MM.1S (cell line): ENCODE measurements around the gene SLC39A6.

Source experiments
- DNase-seq: peaks from one replicate; pipeline ENCODE4 v3.0.0-alpha.2; 2015
- H2AFZ ChIP-seq: fragments of 300-600 bp; sonication (generic); 2 replicates; pipeline ENCODE4 v1.6.0; 2016; ENCODE audit warnings: antibody characterized with exemption, low read length
- H3F3A ChIP-seq: fragments of 300-600 bp; sonication (generic); 2 replicates; pipeline ENCODE4 v1.6.1; 2016; ENCODE audit warnings: mild to moderate bottlenecking, antibody characterized with exemption, low read length, moderate library complexity, mixed read lengths; ENCODE audit not compliant: insufficient read depth
- H3K27ac ChIP-seq: fragments of 300-600 bp; sonication (generic); 2 replicates; pipeline ENCODE4 v1.5.1; 2016; ENCODE audit warnings: mild to moderate bottlenecking, low read length
- H3K27me3 ChIP-seq: fragments of 300-600 bp; sonication (generic); replicated peaks from 2 replicates; pipeline ENCODE4 v1.6.0; 2016; ENCODE audit warnings: low read length; ENCODE audit not compliant: insufficient read depth
- H3K36me3 ChIP-seq: fragments of 300-600 bp; sonication (generic); replicated peaks from 2 replicates; pipeline ENCODE4 v1.6.1; 2016; ENCODE audit warnings: mild to moderate bottlenecking, low read length, mixed read lengths; ENCODE audit not compliant: insufficient read depth
- H3K4me1 ChIP-seq: fragments of 300-600 bp; sonication (generic); 2 replicates; pipeline ENCODE4 v1.6.1; 2016; ENCODE audit warnings: low read length, mixed read lengths
- H3K4me2 ChIP-seq: fragments of 300-600 bp; sonication (generic); 2 replicates; pipeline ENCODE4 v1.6.0; 2016; ENCODE audit warnings: low read depth, low read length
- H3K4me3 ChIP-seq: fragments of 300-600 bp; sonication (generic); 2 replicates; pipeline ENCODE4 v1.5.1; 2016; ENCODE audit warnings: low read length, mixed read lengths
- H3K79me2 ChIP-seq: fragments of 300-600 bp; sonication (generic); 2 replicates; pipeline ENCODE4 v1.6.1; 2016; ENCODE audit warnings: mixed run types, low read length, mixed read lengths
- H3K9ac ChIP-seq: fragments of 300-600 bp; sonication (generic); 2 replicates; pipeline ENCODE4 v1.6.1; 2016; ENCODE audit warnings: low read length, mixed read lengths
- H3K9me2 ChIP-seq: fragments of 300-600 bp; sonication (generic); replicated peaks from 2 replicates; pipeline ENCODE4 v1.6.1; 2016; ENCODE audit warnings: mild to moderate bottlenecking, low read length, mixed read lengths; ENCODE audit not compliant: insufficient read depth
- H3K9me3 ChIP-seq: fragments of 300-600 bp; sonication (generic); replicated peaks from 2 replicates; pipeline ENCODE4 v1.6.1; 2016; ENCODE audit warnings: mild to moderate bottlenecking, low read length, mixed read lengths; ENCODE audit not compliant: insufficient read depth
- H4K20me1 ChIP-seq: fragments of 300-600 bp; sonication (generic); 2 replicates; pipeline ENCODE4 v1.6.1; 2016; ENCODE audit warnings: mild to moderate bottlenecking, low read length, moderate library complexity, mixed read lengths; ENCODE audit not compliant: insufficient read depth
- EZH2 ChIP-seq: fragments of 300-600 bp; sonication (generic); optimal IDR thresholded peaks from 2 replicates; pipeline ENCODE3; 2017; ENCODE audit warnings: low read depth, mild to moderate bottlenecking, antibody characterized with exemption, low read length, mixed read lengths
- EZH2phosphoT487 ChIP-seq: fragments of 300-600 bp; sonication (generic); IDR thresholded peaks from 2 replicates; pipeline ENCODE4 v1.6.1; 2018; ENCODE audit warnings: antibody characterized with exemption, low read length
- TF ChIP-seq, protein P1 (sequence below): fragments of 300-600 bp; sonication (generic); IDR thresholded peaks from 2 replicates; pipeline ENCODE4 v1.5.1; 2016; ENCODE audit warnings: antibody characterized with exemption, low read length, mixed read lengths

SLC39A6 gene

GRCh38 chr18:36158266-36158867, 29.2 kb upstream of the SLC39A6 start:
- TF ChIP-seq, protein P1, sequence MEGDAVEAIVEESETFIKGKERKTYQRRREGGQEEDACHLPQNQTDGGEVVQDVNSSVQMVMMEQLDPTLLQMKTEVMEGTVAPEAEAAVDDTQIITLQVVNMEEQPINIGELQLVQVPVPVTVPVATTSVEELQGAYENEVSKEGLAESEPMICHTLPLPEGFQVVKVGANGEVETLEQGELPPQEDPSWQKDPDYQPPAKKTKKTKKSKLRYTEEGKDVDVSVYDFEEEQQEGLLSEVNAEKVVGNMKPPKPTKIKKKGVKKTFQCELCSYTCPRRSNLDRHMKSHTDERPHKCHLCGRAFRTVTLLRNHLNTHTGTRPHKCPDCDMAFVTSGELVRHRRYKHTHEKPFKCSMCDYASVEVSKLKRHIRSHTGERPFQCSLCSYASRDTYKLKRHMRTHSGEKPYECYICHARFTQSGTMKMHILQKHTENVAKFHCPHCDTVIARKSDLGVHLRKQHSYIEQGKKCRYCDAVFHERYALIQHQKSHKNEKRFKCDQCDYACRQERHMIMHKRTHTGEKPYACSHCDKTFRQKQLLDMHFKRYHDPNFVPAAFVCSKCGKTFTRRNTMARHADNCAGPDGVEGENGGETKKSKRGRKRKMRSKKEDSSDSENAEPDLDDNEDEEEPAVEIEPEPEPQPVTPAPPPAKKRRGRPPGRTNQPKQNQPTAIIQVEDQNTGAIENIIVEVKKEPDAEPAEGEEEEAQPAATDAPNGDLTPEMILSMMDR = no peak
- TF ChIP-seq EZH2 (no peak), EZH2phosphoT487 (no peak)
- Histone ChIP-seq H3K9me3 (no peaks in the 10 kb centered on the region), H3K36me3 (peaks cover 16% of the 10 kb centered on the region; the same call in 1 of the 2 replicates), H3K4me1 (peaks cover 3% of the 10 kb centered on the region; the same call in 1 of the 2 replicates), H3F3A (no peaks in the 10 kb centered on the region), H2AFZ (no peak overlapping the region), H3K79me2 (no peaks in the 10 kb centered on the region), H3K27me3 (no peaks in the 10 kb centered on the region), H3K4me2 (0 out of 2 replicates have a peak overlapping the region, but pooled peaks have one; percentile 5), H3K4me3 (no peak overlapping the region), H3K27ac (no peak overlapping the region), H3K9me2 (no peaks in the 10 kb centered on the region), H4K20me1 (no peaks in the 10 kb centered on the region), H3K9ac (no peak overlapping the region)
- DNase-seq = no peak

DNA sequence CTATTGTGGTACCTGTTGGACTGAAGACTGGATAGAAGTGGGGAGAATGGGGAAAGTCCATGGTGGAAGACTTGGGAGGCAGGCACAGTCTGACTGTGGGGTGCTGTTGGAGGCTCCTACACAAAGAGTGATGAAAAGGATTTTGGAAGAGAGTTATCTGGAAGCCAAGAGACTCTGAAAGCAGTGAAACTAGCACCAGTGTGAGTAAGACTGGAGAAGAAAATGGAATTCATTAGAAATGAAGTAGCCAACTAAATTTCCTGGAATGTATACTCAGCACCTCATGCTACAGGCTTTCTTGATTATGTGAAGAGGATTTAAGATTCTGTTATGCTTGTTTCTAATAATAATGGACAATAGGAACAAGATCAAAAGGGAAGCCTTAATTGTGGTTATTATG, 28.3 kb upstream of the SLC39A6 start:
- no peak for DNase-seq
- no peaks in the 10 kb centered on the region for H3K9me2 ChIP-seq
- H4K20me1 ChIP-seq = no peaks in the 10 kb centered on the region
- H2AFZ ChIP-seq = no peak overlapping the region
- H3K9me3 ChIP-seq = no peaks in the 10 kb centered on the region
- no peak overlapping the region for H3K9ac ChIP-seq
- H3K4me1 ChIP-seq = peaks cover 13% of the 10 kb centered on the region
- H3K4me3 ChIP-seq = no peak overlapping the region
- peaks cover 16% of the 10 kb centered on the region; the same call in 1 of the 2 replicates for H3K36me3 ChIP-seq
- no peak for TF ChIP-seq EZH2
- TF ChIP-seq EZH2phosphoT487 = no peak
- TF ChIP-seq, protein P1 = no peak
- H3K27ac ChIP-seq = no peak overlapping the region
- H3F3A ChIP-seq = no peaks in the 10 kb centered on the region
- no peak overlapping the region for H3K4me2 ChIP-seq
- H3K27me3 ChIP-seq = no peaks in the 10 kb centered on the region
- H3K79me2 ChIP-seq = no peaks in the 10 kb centered on the region

- Histone ChIP-seq H3K36me3 (peaks cover 16% of the 10 kb centered on the region; the same call in 1 of the 2 replicates), H3K9me2 (no peaks in the 10 kb centered on the region), H3K4me1 (peaks cover 24% of the 10 kb centered on the region), H3K4me3 (no peak overlapping the region), H3K9me3 (no peaks in the 10 kb centered on the region), H3F3A (0 out of 2 replicates have a peak, but pooled peaks cover under 1% of the 10 kb centered on the region), H2AFZ (no peak overlapping the region), H3K27me3 (no peaks in the 10 kb centered on the region), H3K79me2 (peaks cover 3% of the 10 kb centered on the region; the same call in 1 of the 2 replicates), H3K27ac (no peak overlapping the region), H4K20me1 (no peaks in the 10 kb centered on the region), H3K9ac (no peak overlapping the region), H3K4me2 (no peak overlapping the region)
- DNase-seq = no peak
- TF ChIP-seq EZH2 (no peak), EZH2phosphoT487 (no peak)
- TF ChIP-seq, protein P1 = no peak
These were observed 27.0 kb upstream of the SLC39A6 start for GRCh38 chr18:36155851-36156757.
